Body of pancreas (tissue), 4 donors: ENCODE results near the gene CASP8.

Experiments
- POLR2A ChIP-seq, 3 donors: fragments of 450-650 bp; IDR thresholded peaks; one replicate each; pipeline ENCODE4 v1.6.1; 2016; ENCODE audit warnings: antibody characterized with exemption in 3 of 3, mild to moderate bottlenecking in 2 of 3
- TF ChIP-seq, protein P1 (sequence below), 7 experiments: fragments of 450-650 bp in 4 of 7; fragments of 200-600 bp in 3 of 7; sonication (generic) in 3 of 7; IDR thresholded peaks; one replicate each; pipeline ENCODE4 v1.5.1; 2016 to 2019; ENCODE audit warnings: antibody characterized with exemption in 7 of 7

DNA sequence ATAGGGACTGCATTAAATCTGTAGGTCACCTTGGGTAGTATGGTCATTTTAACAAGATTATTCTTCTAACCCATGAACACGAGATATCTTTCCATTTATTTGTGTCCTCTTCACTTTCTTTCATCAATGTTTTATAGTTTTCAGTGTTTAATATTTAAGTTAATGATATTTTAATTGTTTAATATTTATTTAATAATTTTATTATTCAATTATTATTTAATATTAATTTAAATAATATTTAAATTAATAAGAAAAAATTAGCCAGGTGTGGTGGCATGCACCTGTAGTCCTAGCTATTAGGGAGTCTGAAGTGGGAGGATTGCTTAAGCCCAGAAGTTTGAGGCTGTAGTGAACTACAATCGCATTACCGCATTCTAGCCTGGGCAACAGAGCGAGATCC lies 44.4 kb upstream of the CASP8 start:
- TF ChIP-seq, protein P1, sequence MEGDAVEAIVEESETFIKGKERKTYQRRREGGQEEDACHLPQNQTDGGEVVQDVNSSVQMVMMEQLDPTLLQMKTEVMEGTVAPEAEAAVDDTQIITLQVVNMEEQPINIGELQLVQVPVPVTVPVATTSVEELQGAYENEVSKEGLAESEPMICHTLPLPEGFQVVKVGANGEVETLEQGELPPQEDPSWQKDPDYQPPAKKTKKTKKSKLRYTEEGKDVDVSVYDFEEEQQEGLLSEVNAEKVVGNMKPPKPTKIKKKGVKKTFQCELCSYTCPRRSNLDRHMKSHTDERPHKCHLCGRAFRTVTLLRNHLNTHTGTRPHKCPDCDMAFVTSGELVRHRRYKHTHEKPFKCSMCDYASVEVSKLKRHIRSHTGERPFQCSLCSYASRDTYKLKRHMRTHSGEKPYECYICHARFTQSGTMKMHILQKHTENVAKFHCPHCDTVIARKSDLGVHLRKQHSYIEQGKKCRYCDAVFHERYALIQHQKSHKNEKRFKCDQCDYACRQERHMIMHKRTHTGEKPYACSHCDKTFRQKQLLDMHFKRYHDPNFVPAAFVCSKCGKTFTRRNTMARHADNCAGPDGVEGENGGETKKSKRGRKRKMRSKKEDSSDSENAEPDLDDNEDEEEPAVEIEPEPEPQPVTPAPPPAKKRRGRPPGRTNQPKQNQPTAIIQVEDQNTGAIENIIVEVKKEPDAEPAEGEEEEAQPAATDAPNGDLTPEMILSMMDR (IDR thresholded peaks at IDR 0.05) = no peak
- no peak for TF ChIP-seq POLR2A (IDR thresholded peaks at IDR 0.05)
